ENCODE data around the gene CFAP119.
A peak's percentile ranks its signal among the peaks of the same experiment; 100 is the strongest.

CFAP119 gene

DNA sequence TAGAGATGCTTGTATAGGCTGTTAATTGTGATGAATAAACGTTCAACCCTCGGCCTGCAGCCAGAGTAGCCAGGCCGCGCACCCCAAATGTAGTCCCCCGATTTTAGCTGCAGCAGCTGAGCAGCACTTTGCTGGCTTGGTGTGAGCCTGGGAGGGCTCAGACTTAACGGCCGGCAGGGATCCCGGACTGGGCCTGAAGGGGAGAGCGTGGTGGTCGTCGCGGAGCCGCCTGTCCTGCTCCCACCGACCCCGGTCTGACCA, 13.2 kb upstream of the CFAP119 start:
- ChIA-PET CTCF (interaction anchor here (0.6 kb wide), 2 partner anchors 144 to 145 kb away, joined by 3 read pairs; no protein-coding TSS in a partner anchor), POLR2A (ENCODE audit: low non-redundant PET) (interaction anchor here (0.6 to 1.4 kb wide), 3 partner anchors 10 to 37 kb away, joined by 3 to 7 read pairs (median 6); no protein-coding TSS in a partner anchor)
- DNase-seq (ENCODE audit: low spot score), result no peak
- peak overlapping the region; percentile 95 for H3K27ac ChIP-seq
- TF ChIP-seq, protein P1, sequence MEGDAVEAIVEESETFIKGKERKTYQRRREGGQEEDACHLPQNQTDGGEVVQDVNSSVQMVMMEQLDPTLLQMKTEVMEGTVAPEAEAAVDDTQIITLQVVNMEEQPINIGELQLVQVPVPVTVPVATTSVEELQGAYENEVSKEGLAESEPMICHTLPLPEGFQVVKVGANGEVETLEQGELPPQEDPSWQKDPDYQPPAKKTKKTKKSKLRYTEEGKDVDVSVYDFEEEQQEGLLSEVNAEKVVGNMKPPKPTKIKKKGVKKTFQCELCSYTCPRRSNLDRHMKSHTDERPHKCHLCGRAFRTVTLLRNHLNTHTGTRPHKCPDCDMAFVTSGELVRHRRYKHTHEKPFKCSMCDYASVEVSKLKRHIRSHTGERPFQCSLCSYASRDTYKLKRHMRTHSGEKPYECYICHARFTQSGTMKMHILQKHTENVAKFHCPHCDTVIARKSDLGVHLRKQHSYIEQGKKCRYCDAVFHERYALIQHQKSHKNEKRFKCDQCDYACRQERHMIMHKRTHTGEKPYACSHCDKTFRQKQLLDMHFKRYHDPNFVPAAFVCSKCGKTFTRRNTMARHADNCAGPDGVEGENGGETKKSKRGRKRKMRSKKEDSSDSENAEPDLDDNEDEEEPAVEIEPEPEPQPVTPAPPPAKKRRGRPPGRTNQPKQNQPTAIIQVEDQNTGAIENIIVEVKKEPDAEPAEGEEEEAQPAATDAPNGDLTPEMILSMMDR (conservative IDR thresholded peaks at IDR 0.05; ENCODE audit: low read depth), result no peak

DNA sequence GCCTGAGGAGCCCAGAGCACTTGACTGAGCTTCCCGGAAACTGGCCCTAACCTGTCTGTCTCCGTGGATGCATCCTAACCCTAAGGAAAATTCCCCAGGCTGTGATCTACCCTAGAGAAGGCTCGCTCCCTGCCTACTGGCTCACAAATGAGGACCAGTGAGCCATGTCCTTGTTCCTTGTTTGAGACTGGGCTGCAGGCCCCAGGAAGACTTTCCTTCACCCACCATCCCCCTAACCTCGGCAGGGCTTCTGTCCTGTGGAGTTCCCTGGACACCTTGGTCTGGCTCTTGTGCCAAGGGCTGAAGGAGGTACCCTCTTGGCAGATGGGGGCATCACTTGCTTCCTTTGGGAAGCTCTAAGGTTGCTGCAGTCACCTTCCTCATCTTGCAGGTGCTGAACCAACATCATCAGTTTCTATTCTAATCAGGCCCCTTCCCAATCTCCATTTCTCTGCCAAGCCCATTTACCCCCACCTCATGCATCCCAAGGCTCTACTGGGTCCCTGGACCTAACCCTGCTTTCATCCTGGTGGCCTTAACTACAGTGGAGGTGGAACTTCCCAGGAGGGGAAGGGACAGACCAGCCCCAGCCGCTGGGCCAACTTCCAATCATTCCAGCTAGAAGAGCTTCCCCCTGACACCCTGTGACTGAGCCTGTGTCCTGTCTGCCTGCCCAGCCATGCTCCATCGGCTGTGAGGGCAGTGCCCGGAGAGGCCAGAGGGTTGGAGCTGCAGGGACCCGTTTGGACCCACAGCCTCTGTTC, 12.7 kb upstream of the CFAP119 start:
- peak overlapping the region; percentile 95 for H3K27ac ChIP-seq
- CTCF ChIA-PET, result interaction anchor here (0.6 kb wide), 2 partner anchors 31 to 145 kb away, joined by 3 to 4 read pairs; no protein-coding TSS in a partner anchor
- POLR2A ChIA-PET (ENCODE audit: low non-redundant PET), result interaction anchor here (0.6 to 1.4 kb wide), 2 partner anchors 10 to 38 kb away, joined by 6 to 7 read pairs; no protein-coding TSS in a partner anchor
- TF ChIP-seq, protein P1 (conservative IDR thresholded peaks at IDR 0.05; ENCODE audit: low read depth), result no peak
- no peak for DNase-seq (ENCODE audit: low spot score)

- POLR2A ChIA-PET (ENCODE audit: low non-redundant PET), result no interaction called here
- DNase-seq (ENCODE audit: low spot score), result no peak
- TF ChIP-seq, protein P1 (conservative IDR thresholded peaks at IDR 0.05; ENCODE audit: low read depth), result no peak
- CTCF ChIA-PET, result interaction anchor here (0.6 kb wide), 1 partner anchor 31 kb away, joined by 4 read pairs; no protein-coding TSS in a partner anchor
- peak overlapping the region; percentile 95 for H3K27ac ChIP-seq
Measured at GRCh38 chr16:30773826-30774225, 12.0 kb upstream of the CFAP119 start.

DNA sequence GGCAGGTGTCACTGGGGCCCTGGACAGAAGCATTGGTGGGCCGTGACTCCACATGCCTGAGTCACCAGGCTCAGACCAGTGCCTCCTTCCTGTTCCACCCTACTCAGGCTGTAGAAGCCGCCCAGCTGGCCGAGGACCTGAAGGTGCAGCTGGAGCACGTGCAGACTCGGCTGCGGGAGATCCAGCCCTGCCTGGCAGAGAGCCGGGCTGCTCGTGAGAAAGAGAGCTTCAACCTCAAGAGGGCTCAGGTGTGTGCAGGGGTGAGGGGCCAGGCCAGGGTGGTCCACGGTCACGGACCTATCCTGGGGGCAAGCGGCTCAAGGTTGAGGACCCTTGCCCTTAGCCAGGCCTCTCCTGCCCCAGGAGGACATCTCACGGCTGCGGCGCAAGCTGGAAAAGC, 9.9 kb upstream of the CFAP119 start:
- POLR2A ChIA-PET (ENCODE audit: low non-redundant PET), result no interaction called here
- no peak for DNase-seq (ENCODE audit: low spot score)
- CTCF ChIA-PET, result no interaction called here

GRCh38 chr16:30769379-30770089, 7.7 kb upstream of the CFAP119 start:
- DNase-seq (ENCODE audit: low spot score), result no peak
- ChIA-PET CTCF (no interaction called here), POLR2A (ENCODE audit: low non-redundant PET) (interaction anchor here (0.5 kb wide), 1 partner anchor 105 kb away, joined by 3 read pairs; no protein-coding TSS in a partner anchor)
- TF ChIP-seq, protein P1 (conservative IDR thresholded peaks at IDR 0.05; ENCODE audit: low read depth), result no peak
- H3K27ac ChIP-seq, result no peak overlapping the region

More for the DNA sequence above, 9.9 kb upstream of the CFAP119 start:
- H3K27ac ChIP-seq, result peak overlapping the region; percentile 95
- TF ChIP-seq, protein P1 (conservative IDR thresholded peaks at IDR 0.05; ENCODE audit: low read depth), result no peak

DNA sequence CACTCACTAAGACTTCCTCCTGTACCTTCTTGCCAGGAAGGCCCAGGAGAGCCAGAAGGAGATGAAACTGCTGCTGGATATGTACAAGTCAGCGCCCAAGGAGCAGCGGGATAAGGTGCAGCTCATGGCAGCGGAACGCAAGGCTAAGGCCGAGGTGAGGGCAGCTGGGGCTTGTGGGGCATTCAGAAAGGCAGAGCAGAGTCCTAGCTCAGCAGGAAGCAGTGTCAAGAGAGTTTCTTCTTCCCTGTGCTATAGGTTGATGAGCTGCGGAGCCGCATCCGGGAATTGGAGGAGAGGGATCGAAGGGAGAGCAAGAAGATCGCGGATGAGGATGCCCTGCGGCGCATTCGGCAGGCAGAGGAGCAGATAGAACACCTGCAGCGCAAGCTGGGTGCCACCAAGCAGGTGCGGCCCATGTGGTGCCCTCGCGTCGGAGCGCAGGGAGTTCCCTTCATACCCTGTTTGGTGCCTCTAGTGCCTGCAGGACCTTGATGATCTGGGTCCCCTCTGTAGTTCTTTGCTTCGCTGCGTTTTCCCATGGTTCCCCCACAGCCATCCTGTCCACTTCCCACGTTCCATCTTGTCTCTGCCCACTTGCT, 6.8 kb upstream of the CFAP119 start:
- ChIA-PET CTCF (interaction anchor here (0.5 kb wide), 1 partner anchor 331 kb away, joined by 4 read pairs; no protein-coding TSS in a partner anchor), POLR2A (ENCODE audit: low non-redundant PET) (interaction anchor here (0.5 to 0.6 kb wide), 2 partner anchors 21 to 106 kb away, joined by 3 read pairs; partner anchors contain the start of gene PHKG2)
- TF ChIP-seq, protein P1 (conservative IDR thresholded peaks at IDR 0.05; ENCODE audit: low read depth), result no peak

More for the DNA sequence above, 6.8 kb upstream of the CFAP119 start:
- no peak overlapping the region; the same call in 1 of the 2 replicates for H3K27ac ChIP-seq
- DNase-seq (ENCODE audit: low spot score), result no peak

All from RWPE1 (cell line).